ENCODE measurements around the gene CNOT3.
A peak's percentile ranks its signal among the peaks of the same experiment; 100 is the strongest.
"Not testable (repeated sequence)": the region's sequence is repeated elsewhere in the genome, so short reads cannot be mapped to it uniquely, and the experiment has no call there.

Gene CNOT3

GRCh38 chr19:54173359-54173699, 35.8 kb downstream of the CNOT3 start:
- TF ChIP-seq LEF1 (IDR thresholded peaks at IDR 0.05; ENCODE audit: borderline replicate concordance) = no peak
- ChIA-PET POLR2A (interaction anchor here (0.7 to 1.7 kb wide), 4 partner anchors 15 to 36 kb away, joined by 3 to 11 read pairs (median 4); partner anchors contain the start of genes CNOT3, MBOAT7 and TSEN34), CTCF (no interaction called here)
- DNase-seq (ENCODE audit: extremely low spot score) = no peak

- 0 out of 2 replicates have a peak, but pooled peaks have one; percentile 9 for TF ChIP-seq ELF4 (IDR thresholded peaks at IDR 0.05)
- TF ChIP-seq HDGF (IDR thresholded peaks at IDR 0.05; ENCODE audit: borderline replicate concordance) = no peak
- no peak for TF ChIP-seq FOXA1 (IDR thresholded peaks at IDR 0.05)
- TF ChIP-seq FOXK2 (IDR thresholded peaks at IDR 0.05) = no peak
- no peak for DNase-seq (ENCODE audit: extremely low spot score)
- ChIA-PET POLR2A (interaction anchor here (0.9 to 1.7 kb wide), 3 partner anchors 15 to 37 kb away, joined by 4 to 11 read pairs (median 5); partner anchors contain the start of genes CNOT3, MBOAT7 and TSEN34), CTCF (interaction anchor here (1.0 kb wide), 1 partner anchor 92 kb away, joined by 3 read pairs; no protein-coding TSS in a partner anchor)
These were observed 36.6 kb downstream of the CNOT3 start for GRCh38 chr19:54173951-54174834.

- POLR2A ChIA-PET = interaction anchor here (1.0 kb wide), 1 partner anchor 9 kb away, joined by 4 read pairs; no protein-coding TSS in a partner anchor
- DNase-seq (ENCODE audit: extremely low spot score) = peak; percentile 52
- peak; percentile 93 for TF ChIP-seq SUZ12 (IDR thresholded peaks at IDR 0.05)
- TF ChIP-seq L3MBTL2 (conservative IDR thresholded peaks at IDR 0.05) = peak; percentile 71
- TF ChIP-seq BHLHE40 (IDR thresholded peaks at IDR 0.05; ENCODE audit: borderline replicate concordance) = no peak
- TF ChIP-seq, protein P1, sequence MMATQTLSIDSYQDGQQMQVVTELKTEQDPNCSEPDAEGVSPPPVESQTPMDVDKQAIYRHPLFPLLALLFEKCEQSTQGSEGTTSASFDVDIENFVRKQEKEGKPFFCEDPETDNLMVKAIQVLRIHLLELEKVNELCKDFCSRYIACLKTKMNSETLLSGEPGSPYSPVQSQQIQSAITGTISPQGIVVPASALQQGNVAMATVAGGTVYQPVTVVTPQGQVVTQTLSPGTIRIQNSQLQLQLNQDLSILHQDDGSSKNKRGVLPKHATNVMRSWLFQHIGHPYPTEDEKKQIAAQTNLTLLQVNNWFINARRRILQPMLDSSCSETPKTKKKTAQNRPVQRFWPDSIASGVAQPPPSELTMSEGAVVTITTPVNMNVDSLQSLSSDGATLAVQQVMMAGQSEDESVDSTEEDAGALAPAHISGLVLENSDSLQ (IDR thresholded peaks at IDR 0.05) = no peak
- TF ChIP-seq CTBP1 (IDR thresholded peaks at IDR 0.05; ENCODE audit: borderline replicate concordance) = no peak
- TF ChIP-seq ELF4 (IDR thresholded peaks at IDR 0.05) = peak; percentile 59; the same call in 1 of the 2 replicates
- CTCF ChIA-PET = no interaction called here
These were observed 41.2 kb downstream of the CNOT3 start for GRCh38 chr19:54178581-54179261.

- ChIA-PET CTCF (no interaction called here), POLR2A (interaction anchor here (1.0 kb wide), 1 partner anchor 9 kb away, joined by 4 read pairs; no protein-coding TSS in a partner anchor)
- TF ChIP-seq NFRKB (IDR thresholded peaks at IDR 0.05) (no peak), CTBP1 (IDR thresholded peaks at IDR 0.05; ENCODE audit: borderline replicate concordance) (no peak), HDGF (IDR thresholded peaks at IDR 0.05; ENCODE audit: borderline replicate concordance) (no peak)
- no peak for DNase-seq (ENCODE audit: extremely low spot score)
These were observed 41.8 kb downstream of the CNOT3 start for GRCh38 chr19:54179262-54179852.

DNA sequence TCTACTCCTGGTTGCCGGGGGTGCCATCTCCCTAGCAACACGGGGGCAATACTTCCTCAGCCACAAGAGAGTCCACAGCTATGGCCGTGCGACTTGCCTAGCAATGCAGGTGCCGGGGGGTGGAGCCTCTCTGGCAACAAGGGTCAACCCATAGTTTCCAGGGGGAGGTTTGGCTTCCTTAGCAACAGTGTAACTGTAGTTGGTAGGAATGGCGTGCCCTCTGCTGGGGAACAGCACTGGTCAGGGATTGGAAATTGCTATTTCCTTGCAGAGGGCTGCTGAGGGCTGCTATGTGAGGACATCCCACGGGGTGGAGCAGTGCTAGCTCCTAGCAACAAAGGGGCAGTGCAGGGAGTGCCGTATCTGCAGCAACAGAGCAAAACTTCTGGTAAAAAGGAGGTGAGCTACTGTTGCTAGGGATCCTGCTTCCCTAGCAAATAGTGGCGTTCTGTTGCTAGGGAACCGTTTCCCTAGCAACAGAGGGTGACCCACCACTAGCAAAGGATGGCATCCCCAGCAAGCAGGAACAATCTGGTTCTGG, 42.4 kb downstream of the CNOT3 start:
- ChIA-PET POLR2A (no interaction called here), CTCF (no interaction called here)
- peak; percentile 58 for DNase-seq (ENCODE audit: extremely low spot score)
- TF ChIP-seq, protein P1 (IDR thresholded peaks at IDR 0.05) = no peak

- no peak for DNase-seq (ENCODE audit: extremely low spot score)
- ChIA-PET CTCF (no interaction called here), POLR2A (no interaction called here)
- TF ChIP-seq, protein P1 (IDR thresholded peaks at IDR 0.05) = no peak
- TF ChIP-seq FOXA1 (IDR thresholded peaks at IDR 0.05) (no peak), ZNF384 (IDR thresholded peaks at IDR 0.05) (no peak), ARNT (IDR thresholded peaks at IDR 0.05) (no peak), NFRKB (IDR thresholded peaks at IDR 0.05) (no peak), FOXK2 (IDR thresholded peaks at IDR 0.05) (no peak), CTBP1 (IDR thresholded peaks at IDR 0.05; ENCODE audit: borderline replicate concordance) (no peak), HDGF (IDR thresholded peaks at IDR 0.05; ENCODE audit: borderline replicate concordance) (no peak)
These were observed 43.1 kb downstream of the CNOT3 start for GRCh38 chr19:54180691-54181091.

DNA sequence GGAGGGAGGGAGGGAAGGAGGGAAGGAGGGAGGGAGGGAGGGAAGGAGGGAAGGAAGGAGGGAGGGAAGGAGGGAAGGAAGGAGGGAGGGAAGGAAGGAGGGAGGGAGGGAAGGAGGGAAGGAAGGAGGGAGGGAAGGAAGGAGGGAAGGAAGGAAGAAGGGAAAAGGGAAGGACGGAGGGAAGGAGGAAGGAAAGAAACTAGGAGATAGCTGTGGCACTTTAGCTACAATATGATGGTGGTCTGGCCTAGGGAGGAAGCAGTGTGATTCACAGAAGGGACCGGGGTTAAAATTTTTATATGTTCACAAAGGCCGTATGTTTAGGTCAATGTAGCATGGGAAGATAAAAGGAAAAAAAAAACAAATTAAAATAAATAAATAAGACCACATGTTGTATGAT, 44.3 kb downstream of the CNOT3 start:
- DNase-seq (ENCODE audit: extremely low spot score); POLR2A ChIA-PET; CTCF ChIA-PET: not testable (repeated sequence)

Measured in HEK293T (cell line).